ENCODE measurements around the gene ARID1B.

- TF ChIP-seq KLF16 (IDR thresholded peaks at IDR 0.05) (no peak), CTCF (IDR thresholded peaks at IDR 0.05 in 2 of 3, conservative IDR thresholded peaks at IDR 0.05 in 1 of 3; ENCODE audit: insufficient read depth in 2 of 3, low read depth in 1 of 3, low read length in 3 of 3) (no peak), ZNF184 (CRISPR knock-in tag; IDR thresholded peaks at IDR 0.05) (no peak), RCOR1 (IDR thresholded peaks at IDR 0.05; ENCODE audit: borderline replicate concordance in 1 of 2, low read depth in 2 of 2, low read length in 2 of 2) (no peak), NCOA4 (IDR thresholded peaks at IDR 0.05; ENCODE audit: partially characterized antibody) (no peak), NR3C1 (CRISPR knock-in tag; IDR thresholded peaks at IDR 0.05) (no peak), EP300 (IDR thresholded peaks at IDR 0.05; ENCODE audit: low read length) (no peak), CREM (IDR thresholded peaks at IDR 0.05; ENCODE audit: low read depth) (no peak)
Observed at GRCh38 chr6:157225575-157225995, 448.4 kb downstream of the ARID1B start.
